ENCODE data around the gene NRSN2.
A peak's percentile ranks its signal among the peaks of the same experiment; 100 is the strongest.

NRSN2 gene

DNA sequence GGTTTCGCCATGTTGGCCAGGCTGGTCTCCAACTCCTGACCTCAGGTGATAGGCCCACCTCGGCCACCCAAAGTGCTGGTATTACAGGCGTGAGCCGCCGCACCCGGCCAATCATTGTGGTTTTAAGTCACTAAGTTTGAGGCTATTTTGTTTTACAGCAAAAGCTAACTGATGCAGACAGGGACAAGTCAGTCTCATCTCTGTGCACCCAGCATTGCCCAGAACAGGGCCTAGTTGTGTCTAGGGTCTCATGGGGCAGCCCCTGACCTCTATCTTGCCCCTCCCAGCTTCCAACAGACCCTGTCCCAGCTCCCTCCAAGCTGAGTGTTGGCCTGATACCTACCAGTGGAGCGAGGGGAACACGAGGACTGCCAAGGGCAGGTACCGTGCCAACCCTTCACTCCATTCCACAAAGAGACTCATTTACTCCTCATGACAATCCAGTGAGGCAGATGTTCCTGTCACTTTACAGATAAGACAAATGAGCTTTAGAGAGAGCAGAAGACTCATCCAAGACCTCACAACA lies 52.3 kb downstream of the NRSN2 start:
- DNase-seq = no peak

DNA sequence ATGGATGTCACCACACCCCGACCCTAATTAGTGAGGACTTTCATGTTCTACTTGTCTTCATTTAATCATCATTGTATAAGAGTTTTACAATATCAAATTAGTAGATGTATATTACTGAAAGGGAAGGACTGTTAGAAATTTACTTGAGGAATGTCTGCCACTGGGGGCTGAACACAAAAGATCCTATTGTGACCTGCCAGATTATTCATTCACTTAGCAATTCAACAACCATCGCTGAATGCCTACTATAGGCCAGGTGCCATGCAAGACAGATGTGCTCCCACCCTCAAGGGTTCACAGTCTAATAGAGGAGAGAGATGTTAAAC lies 53.2 kb downstream of the NRSN2 start:
- no peak for DNase-seq

DNA sequence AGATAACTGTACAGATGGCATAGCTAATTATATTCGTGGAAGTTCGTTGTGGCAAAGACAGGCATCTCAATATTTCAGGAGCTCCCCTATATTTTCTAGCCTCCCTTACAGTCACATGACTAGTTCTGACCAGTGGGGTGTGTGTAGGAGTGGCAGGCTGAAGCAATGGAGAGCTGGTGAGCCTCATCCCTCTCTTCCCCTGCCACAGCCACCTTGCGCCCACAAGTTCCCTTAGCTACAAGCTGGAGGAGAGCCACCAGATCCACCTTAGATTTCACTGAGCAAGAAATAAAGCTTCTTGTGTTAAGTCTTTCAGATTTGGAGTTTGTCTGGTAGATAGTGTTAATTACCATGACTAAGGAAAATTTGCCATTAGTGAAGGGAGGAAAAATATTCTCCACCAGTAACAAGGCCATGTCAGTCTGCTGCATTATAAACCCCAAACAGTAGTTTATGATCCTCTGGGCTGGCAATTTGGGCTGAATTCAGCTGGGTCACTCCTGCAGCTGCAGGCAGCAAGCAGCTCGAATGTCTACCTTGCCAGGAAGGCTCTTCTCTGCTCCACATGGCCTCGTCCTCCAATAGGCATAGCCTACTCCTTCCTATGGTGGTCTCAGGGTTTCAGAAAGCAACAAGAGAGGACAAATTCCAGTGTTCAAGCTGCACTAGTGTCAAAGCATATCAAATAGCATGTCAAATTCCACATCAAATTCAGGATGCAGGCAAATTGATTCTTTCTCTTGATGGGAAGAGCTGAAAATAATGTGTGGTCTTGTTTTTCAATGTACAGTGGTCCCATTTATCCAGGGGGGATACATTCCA lies 53.8 kb downstream of the NRSN2 start:
- no peak for DNase-seq

DNA sequence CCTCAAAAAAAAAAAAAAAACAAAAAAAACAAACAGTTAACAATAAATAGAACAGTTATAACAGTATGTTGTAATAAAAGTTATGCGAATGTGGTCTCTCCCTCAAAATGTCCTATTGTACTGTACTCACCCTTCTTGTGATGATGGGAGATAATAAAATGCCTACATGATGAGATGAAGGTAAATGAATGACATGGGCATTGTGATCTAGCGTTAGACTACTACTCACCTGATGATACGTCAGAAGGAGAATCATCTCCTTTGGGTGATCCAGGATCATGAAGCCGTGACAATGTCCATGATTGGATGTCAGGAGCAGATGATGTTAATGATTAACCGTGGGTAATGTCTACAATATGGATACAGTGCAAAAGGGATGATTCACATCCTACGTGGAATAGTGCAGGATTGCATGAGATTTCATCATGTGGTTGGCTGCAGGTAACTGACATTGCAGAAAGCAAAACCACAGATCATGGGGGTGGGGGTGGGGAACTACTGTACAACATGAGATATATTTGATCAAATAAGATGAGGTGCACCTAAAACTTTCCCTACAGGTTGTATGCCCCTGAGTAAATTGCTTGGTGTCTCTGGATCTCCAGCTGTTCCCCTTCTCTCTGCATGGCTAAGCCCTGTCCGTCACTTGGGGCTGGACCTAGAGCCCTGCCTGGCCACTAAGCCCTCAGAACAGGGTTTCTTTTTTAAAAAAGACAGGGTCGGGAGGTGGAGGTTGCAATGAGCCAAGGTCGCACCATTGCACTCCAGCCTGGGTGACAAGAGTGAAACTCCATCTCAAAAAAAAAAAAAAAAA lies 55.0 kb downstream of the NRSN2 start:
- DNase-seq = peak; percentile 19

DNA sequence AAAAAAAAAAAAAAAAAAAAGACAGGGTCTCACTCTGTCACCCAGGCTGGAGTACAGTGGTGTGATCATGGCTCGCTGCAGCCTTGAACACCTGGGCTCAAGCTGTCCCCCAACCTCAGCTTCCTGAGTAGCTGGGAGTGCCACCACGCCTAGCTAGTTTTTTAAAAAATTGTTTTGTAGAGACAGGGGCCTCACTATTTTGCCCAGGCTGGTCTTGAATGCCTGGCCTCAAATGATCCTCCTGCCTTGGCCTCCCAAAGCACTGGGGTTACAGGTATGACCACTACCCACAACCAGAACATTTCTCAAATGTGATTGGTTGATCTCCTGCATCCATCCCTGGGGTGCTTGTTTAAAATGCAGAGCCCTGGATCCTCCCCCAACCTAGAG lies 55.6 kb downstream of the NRSN2 start:
- DNase-seq = no peak

DNA sequence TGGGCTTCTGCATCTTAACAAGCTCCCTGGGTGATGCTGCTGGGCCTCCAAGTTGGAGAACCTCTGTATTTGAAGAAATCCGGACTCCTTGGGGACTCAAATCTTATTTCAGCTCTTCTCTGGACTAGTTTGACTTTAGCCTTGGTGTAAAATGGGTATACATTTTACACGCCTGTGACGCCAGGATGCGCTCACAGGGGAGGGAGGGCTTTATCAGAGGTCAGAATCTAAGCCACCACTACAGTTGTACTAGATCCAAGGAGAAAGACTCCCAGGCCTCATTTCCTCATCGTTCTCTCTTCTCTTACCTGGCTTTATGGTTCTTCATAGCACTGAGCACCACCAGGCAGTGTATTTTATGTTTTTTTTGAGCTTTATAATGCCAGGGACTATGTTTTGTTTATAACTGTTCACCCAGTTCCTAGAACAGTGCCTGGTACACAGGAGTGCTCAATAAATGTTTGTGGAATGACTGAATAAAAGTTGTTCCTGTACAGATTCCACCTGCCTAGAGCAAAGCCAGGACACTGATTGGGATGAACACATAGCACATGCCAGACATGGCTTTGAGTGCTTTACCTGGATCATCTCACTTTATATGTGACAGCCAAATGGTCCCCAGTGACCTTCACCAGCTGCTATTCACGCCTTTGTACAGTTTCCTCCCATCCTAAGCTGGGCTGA lies 56.1 kb downstream of the NRSN2 start:
- DNase-seq = no peak

DNA sequence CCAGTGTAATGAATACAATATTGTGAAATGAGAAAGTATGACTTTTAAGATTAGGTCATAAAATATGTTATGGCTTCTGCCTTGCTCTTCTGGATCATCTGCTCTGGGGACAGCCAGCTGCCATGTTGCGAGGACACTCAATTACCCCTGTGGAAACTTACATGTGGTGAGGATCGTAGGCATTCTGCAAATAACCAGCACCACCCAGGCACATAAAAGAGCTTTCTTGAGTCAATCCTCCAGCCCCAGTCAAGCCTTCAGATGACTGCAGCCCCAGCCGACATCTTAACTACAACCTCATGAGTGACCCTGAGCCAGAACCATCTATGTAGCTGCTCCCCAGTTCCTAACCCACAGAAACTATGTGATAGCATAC lies 56.7 kb downstream of the NRSN2 start:
- DNase-seq = no peak

DNA sequence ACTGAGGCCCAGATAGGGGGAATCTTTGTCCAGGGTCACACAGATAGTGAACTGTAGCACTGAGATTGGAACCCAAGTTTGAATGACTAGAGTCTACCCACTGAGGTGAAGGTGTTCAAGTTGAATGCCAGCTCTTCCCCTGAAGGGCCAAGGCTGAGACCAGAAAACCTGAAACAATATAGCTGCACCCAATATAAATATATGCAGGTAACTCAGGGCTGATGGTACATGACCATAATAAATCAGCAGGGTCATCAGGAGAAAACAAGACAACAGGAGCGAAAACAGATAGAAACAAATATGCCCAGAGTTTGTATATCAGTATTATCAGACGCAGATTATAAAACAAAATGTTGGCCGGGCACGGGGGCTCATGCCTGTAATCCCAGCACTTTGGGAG lies 57.2 kb downstream of the NRSN2 start:
- DNase-seq = no peak
